ENCODE measurements around the gene DMD. TPM values are rescaled to one million over a fixed set of nuclear protein-coding genes. Genes with fewer than 3 reads are reported as not detected.

DMD gene
- total RNA-seq, 1 experiment from 2014 or later = 47.2 TPM

GRCh38 chrX:31112226-31112999 lies 2098.9 kb downstream of the DMD start:
- H3K36me3 Mint-ChIP-seq (ENCODE audit: insufficient read depth, unreplicated experiment) = no peaks in the 10 kb centered on the region
- ChIA-PET POLR2A (no interaction called here), CTCF (no interaction called here)
- Histone ChIP-seq H3K36me3 (ENCODE audit: control insufficient read depth, insufficient read depth, low read length) (no peaks in the 10 kb centered on the region), H3K4me3 (ENCODE audit: low read depth, low read length) (no peak overlapping the region), H3K4me1 (no peaks in the 10 kb centered on the region), H3K9me3 (no peaks in the 10 kb centered on the region), H3K27me3 (replicated peaks; ENCODE audit: control insufficient read depth, insufficient read depth, low read length) (no peaks in the 10 kb centered on the region)
- no peak for DNase-seq
- peaks cover 8% of the 10 kb centered on the region for H3K27me3 Mint-ChIP-seq (ENCODE audit: insufficient read depth, unreplicated experiment)
- TF ChIP-seq, protein P1, sequence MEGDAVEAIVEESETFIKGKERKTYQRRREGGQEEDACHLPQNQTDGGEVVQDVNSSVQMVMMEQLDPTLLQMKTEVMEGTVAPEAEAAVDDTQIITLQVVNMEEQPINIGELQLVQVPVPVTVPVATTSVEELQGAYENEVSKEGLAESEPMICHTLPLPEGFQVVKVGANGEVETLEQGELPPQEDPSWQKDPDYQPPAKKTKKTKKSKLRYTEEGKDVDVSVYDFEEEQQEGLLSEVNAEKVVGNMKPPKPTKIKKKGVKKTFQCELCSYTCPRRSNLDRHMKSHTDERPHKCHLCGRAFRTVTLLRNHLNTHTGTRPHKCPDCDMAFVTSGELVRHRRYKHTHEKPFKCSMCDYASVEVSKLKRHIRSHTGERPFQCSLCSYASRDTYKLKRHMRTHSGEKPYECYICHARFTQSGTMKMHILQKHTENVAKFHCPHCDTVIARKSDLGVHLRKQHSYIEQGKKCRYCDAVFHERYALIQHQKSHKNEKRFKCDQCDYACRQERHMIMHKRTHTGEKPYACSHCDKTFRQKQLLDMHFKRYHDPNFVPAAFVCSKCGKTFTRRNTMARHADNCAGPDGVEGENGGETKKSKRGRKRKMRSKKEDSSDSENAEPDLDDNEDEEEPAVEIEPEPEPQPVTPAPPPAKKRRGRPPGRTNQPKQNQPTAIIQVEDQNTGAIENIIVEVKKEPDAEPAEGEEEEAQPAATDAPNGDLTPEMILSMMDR (IDR thresholded peaks at IDR 0.05; ENCODE audit: insufficient read depth in 1 of 2, low read depth in 1 of 2, low read length in 1 of 2, severe bottlenecking in 1 of 2, unreplicated experiment in 1 of 2) = no peak
- peaks cover 8% of the 10 kb centered on the region for H3K4me1 Mint-ChIP-seq (ENCODE audit: low read depth, unreplicated experiment)
- intact Hi-C loops (cut with micrococcal nuclease; ENCODE audit: unreplicated experiment) = no loop called here
- no TSS peak for BruUV-seq (replicated peaks)
- no peak overlapping the region for H3K4me3 Mint-ChIP-seq (ENCODE audit: unreplicated experiment)
- H3K9me3 Mint-ChIP-seq (ENCODE audit: unreplicated experiment) = no peaks in the 10 kb centered on the region
- no peak overlapping the region for H3K27ac Mint-ChIP-seq (ENCODE audit: unreplicated experiment)

DNA sequence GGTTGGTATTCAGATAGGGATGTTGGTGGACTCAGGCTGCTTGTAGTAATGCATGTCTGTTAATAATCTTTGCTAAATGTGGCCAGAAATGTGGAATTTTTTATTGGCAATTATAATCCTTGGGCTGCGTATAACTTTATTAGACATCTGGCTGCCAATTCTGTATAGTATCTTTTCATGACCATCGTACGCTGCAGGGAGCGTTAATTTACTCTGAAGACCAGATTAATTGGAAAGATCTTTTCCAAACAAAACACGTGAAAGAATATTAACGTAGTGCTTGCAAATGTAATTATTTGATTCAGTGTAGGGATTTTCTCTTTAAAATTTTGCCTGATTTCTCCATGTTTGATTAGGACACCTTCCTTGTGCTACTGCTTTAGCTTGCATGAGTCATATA lies 2100.7 kb downstream of the DMD start:
- Mint-ChIP-seq H3K36me3 (ENCODE audit: insufficient read depth, unreplicated experiment) (no peaks in the 10 kb centered on the region), H3K4me3 (ENCODE audit: unreplicated experiment) (no peak overlapping the region), H3K27me3 (ENCODE audit: insufficient read depth, unreplicated experiment) (peaks cover 8% of the 10 kb centered on the region), H3K27ac (ENCODE audit: unreplicated experiment) (no peak overlapping the region), H3K9me3 (ENCODE audit: unreplicated experiment) (no peaks in the 10 kb centered on the region), H3K4me1 (ENCODE audit: low read depth, unreplicated experiment) (peaks cover 8% of the 10 kb centered on the region)
- no peak overlapping the region for H3K4me3 ChIP-seq (ENCODE audit: low read depth, low read length)
- ChIA-PET POLR2A (no interaction called here), CTCF (no interaction called here)
- H3K27me3 ChIP-seq (replicated peaks; ENCODE audit: control insufficient read depth, insufficient read depth, low read length) = no peaks in the 10 kb centered on the region
- no peaks in the 10 kb centered on the region for H3K36me3 ChIP-seq (ENCODE audit: control insufficient read depth, insufficient read depth, low read length)
- H3K4me1 ChIP-seq = no peaks in the 10 kb centered on the region
- no peak for DNase-seq
- no TSS peak for BruUV-seq (replicated peaks)
- intact Hi-C loops (cut with micrococcal nuclease; ENCODE audit: unreplicated experiment) = no loop called here
- TF ChIP-seq, protein P1 (IDR thresholded peaks at IDR 0.05; ENCODE audit: insufficient read depth in 1 of 2, low read depth in 1 of 2, low read length in 1 of 2, severe bottlenecking in 1 of 2, unreplicated experiment in 1 of 2) = no peak
- H3K9me3 ChIP-seq = no peaks in the 10 kb centered on the region

GRCh38 chrX:31099536-31100090 lies 2111.7 kb downstream of the DMD start:
- ChIA-PET POLR2A (no interaction called here), CTCF (no interaction called here)
- TF ChIP-seq, protein P1 (IDR thresholded peaks at IDR 0.05; ENCODE audit: insufficient read depth in 1 of 2, low read depth in 1 of 2, low read length in 1 of 2, severe bottlenecking in 1 of 2, unreplicated experiment in 1 of 2) = no peak
- H3K4me3 ChIP-seq (ENCODE audit: low read depth, low read length) = no peak overlapping the region
- H3K4me1 ChIP-seq = no peaks in the 10 kb centered on the region
- H3K4me3 Mint-ChIP-seq (ENCODE audit: unreplicated experiment) = no peak overlapping the region
- H3K36me3 ChIP-seq (ENCODE audit: control insufficient read depth, insufficient read depth, low read length) = no peaks in the 10 kb centered on the region
- H3K27me3 Mint-ChIP-seq (ENCODE audit: insufficient read depth, unreplicated experiment) = no peaks in the 10 kb centered on the region
- H3K9me3 ChIP-seq = no peaks in the 10 kb centered on the region
- H3K4me1 Mint-ChIP-seq (ENCODE audit: low read depth, unreplicated experiment) = no peaks in the 10 kb centered on the region
- no peaks in the 10 kb centered on the region for H3K9me3 Mint-ChIP-seq (ENCODE audit: unreplicated experiment)
- no peaks in the 10 kb centered on the region for H3K27me3 ChIP-seq (replicated peaks; ENCODE audit: control insufficient read depth, insufficient read depth, low read length)
- H3K36me3 Mint-ChIP-seq (ENCODE audit: insufficient read depth, unreplicated experiment) = no peaks in the 10 kb centered on the region
- no peak for DNase-seq
- no peak overlapping the region for H3K27ac Mint-ChIP-seq (ENCODE audit: unreplicated experiment)
- intact Hi-C loops (cut with micrococcal nuclease; ENCODE audit: unreplicated experiment) = no loop called here
- no TSS peak for BruUV-seq (replicated peaks)

Measured in Caco-2 (cell line).